ENCODE results near the gene PREP.

The PREP gene

GRCh38 chr6:105326833-105327770 is 75.8 kb downstream of the PREP start:
- no peak overlapping the region for H3K4me3 ChIP-seq (ENCODE audit: low read depth, low read length)
- no peak for TF ChIP-seq CTCF (IDR thresholded peaks at IDR 0.05; ENCODE audit: low read depth, low read length)

GRCh38 chr6:105326216-105326615 is 76.7 kb downstream of the PREP start:
- no peak overlapping the region for H3K4me3 ChIP-seq (ENCODE audit: low read depth, low read length)

GRCh38 chr6:105324386-105324950 is 78.4 kb downstream of the PREP start:
- no peak overlapping the region for H3K4me3 ChIP-seq (ENCODE audit: low read depth, low read length)
- no peak for TF ChIP-seq CTCF (IDR thresholded peaks at IDR 0.05; ENCODE audit: low read depth, low read length)

More at GRCh38 chr6:105326216-105326615, 76.7 kb downstream of the PREP start:
- no peak for TF ChIP-seq CTCF (IDR thresholded peaks at IDR 0.05; ENCODE audit: low read depth, low read length)

GRCh38 chr6:105322499-105323225 is 80.2 kb downstream of the PREP start:
- H3K4me3 ChIP-seq (ENCODE audit: low read depth, low read length) = no peak overlapping the region
- TF ChIP-seq CTCF (IDR thresholded peaks at IDR 0.05; ENCODE audit: low read depth, low read length) = no peak

- H3K4me3 ChIP-seq (ENCODE audit: low read depth, low read length) = no peak overlapping the region
- no peak for TF ChIP-seq CTCF (IDR thresholded peaks at IDR 0.05; ENCODE audit: low read depth, low read length)
Measured at GRCh38 chr6:105321728-105322127, 81.2 kb downstream of the PREP start.

- no peak for TF ChIP-seq CTCF (IDR thresholded peaks at IDR 0.05; ENCODE audit: low read depth, low read length)
- no peak overlapping the region for H3K4me3 ChIP-seq (ENCODE audit: low read depth, low read length)
Measured at GRCh38 chr6:105321207-105321606, 81.7 kb downstream of the PREP start.
